ENCODE data around the gene HOXC12.
A peak's percentile ranks its signal among the peaks of the same experiment; 100 is the strongest.

Gene HOXC12

DNA sequence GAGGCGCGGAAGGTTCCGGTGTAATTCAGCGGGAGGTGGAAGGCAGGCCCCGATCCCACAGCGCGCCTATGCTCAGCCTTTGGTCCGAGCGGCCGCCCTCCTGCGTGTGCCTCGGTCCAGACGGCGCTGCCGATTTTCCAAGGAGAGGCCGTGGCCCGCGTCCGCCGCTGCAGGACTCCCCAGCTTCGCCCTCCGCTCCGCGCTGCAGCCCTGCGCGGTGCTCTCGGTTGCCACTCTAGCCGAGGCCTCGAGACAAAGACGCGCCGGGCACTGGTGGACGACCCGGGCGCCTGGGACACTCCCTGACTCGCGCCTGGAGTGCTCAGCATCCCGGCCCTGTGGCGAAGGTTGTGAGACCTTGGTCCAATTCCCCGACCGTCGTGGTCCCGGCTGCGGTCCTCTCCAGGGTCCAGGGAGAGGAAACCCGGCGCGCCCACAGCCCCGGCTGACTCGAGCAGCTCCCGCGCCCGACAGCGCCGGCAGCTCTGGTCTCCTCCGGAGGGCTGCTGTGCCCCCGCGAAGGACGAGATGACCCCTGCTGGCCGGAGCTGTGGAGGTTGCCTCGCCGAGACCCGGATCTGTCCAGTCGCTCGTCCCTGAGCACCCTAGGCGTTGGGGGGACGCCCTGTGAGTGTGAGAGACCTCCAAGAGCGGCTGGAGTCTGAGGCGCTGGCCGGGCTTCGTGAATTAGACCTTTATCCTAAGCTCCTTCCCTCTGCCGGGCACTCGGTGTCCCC is 6.5 kb downstream of the HOXC12 start:
- Histone ChIP-seq H3K27ac (ENCODE audit: poor library complexity, severe bottlenecking) (no peak overlapping the region), H3K4me3 (ENCODE audit: severe bottlenecking) (no peak overlapping the region), H3K4me1 (ENCODE audit: insufficient read depth, poor library complexity, severe bottlenecking) (no peaks in the 10 kb centered on the region), H3K36me3 (ENCODE audit: low read depth) (no peaks in the 10 kb centered on the region), H3K27me3 (ENCODE audit: insufficient read depth, poor library complexity, severe bottlenecking) (peaks cover 100% of the 10 kb centered on the region), H3K9me3 (ENCODE audit: severe bottlenecking) (no peaks in the 10 kb centered on the region)
- DNase-seq (ENCODE audit: low spot score) = peak; percentile 54
- TF ChIP-seq CTCF (IDR thresholded peaks at IDR 0.05; ENCODE audit: poor library complexity, severe bottlenecking) = peak; percentile 27
- peak; percentile 43 for ATAC-seq (ENCODE audit: low read depth)

DNA sequence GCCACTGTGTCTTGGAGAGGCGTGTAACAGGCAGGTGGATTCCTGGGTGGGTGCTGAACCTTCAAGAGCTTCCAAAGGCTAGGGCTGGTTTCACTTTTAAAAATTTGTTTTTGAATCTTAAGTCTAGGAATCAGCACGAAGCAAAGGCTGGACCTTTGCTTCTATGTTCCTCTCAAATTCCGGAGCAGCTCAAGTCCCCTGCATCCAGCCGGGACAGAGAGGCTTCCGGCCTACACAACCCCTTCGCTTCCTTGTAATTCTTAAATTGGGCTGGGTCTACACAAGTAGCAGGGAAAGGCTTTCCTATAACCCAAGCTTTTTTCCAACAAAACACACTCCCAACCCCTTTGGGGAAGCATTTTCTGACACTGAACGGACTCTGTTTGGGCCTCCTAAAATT is 8.3 kb downstream of the HOXC12 start:
- no peaks in the 10 kb centered on the region for H3K4me1 ChIP-seq (ENCODE audit: insufficient read depth, poor library complexity, severe bottlenecking)
- H3K27me3 ChIP-seq (ENCODE audit: insufficient read depth, poor library complexity, severe bottlenecking) = peaks cover 100% of the 10 kb centered on the region
- ATAC-seq (ENCODE audit: low read depth) (no peak), DNase-seq (ENCODE audit: low spot score) (no peak)
- no peak overlapping the region for H3K4me3 ChIP-seq (ENCODE audit: severe bottlenecking)
- no peak for TF ChIP-seq CTCF (IDR thresholded peaks at IDR 0.05; ENCODE audit: poor library complexity, severe bottlenecking)
- no peak overlapping the region for H3K27ac ChIP-seq (ENCODE audit: poor library complexity, severe bottlenecking)
- H3K36me3 ChIP-seq (ENCODE audit: low read depth) = no peaks in the 10 kb centered on the region
- H3K9me3 ChIP-seq (ENCODE audit: severe bottlenecking) = no peaks in the 10 kb centered on the region

DNA sequence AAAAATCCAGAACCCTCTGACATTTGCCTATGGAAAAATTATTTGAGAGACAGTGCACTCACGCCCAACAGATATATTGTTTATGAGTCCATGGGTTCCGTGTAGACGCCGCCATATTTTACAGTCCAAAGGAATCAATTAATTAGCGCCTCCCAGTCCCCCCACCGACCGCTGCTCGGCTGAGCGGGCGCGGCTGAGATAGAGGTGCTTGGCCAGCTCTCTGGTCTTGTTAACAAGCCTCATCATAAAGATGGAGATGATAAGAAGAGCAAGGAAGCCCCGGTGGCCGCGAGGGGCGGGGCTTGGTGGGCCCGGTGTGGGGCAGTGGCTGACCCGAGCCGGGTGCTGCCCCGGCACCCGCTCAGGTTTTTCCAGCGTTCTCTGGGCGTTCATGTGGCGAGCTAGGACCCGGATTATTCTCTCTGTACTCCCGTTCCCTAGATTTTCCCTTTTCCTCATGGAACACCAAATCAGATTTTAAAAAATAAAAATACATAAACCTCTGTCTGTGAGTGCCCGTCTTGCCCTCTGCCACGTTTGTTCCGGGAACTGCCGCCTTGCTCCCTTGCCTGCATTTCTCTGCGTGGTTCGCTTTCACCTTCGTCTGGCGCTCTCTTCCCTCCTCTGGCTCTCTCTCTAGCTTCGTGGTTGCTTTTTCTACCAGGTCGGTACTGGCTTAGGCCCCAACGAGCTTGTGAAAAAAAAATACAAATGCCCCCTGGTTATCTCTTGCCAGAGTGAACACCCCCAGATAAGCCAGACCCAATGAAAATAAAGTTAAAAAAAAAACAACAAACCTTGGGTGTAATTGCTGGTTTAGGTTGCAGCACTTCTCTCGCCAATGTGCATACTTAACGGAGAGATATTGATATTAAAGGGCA is 9.0 kb downstream of the HOXC12 start:
- Histone ChIP-seq H3K4me3 (ENCODE audit: severe bottlenecking) (no peak overlapping the region), H3K27ac (ENCODE audit: poor library complexity, severe bottlenecking) (no peak overlapping the region), H3K36me3 (ENCODE audit: low read depth) (no peaks in the 10 kb centered on the region), H3K9me3 (ENCODE audit: severe bottlenecking) (no peaks in the 10 kb centered on the region), H3K27me3 (ENCODE audit: insufficient read depth, poor library complexity, severe bottlenecking) (peaks cover 100% of the 10 kb centered on the region), H3K4me1 (ENCODE audit: insufficient read depth, poor library complexity, severe bottlenecking) (no peaks in the 10 kb centered on the region)
- no peak for ATAC-seq (ENCODE audit: low read depth)
- DNase-seq (ENCODE audit: low spot score) = no peak
- TF ChIP-seq CTCF (IDR thresholded peaks at IDR 0.05; ENCODE audit: poor library complexity, severe bottlenecking) = no peak

- H3K36me3 ChIP-seq (ENCODE audit: low read depth) = no peaks in the 10 kb centered on the region
- no peak overlapping the region for H3K27ac ChIP-seq (ENCODE audit: poor library complexity, severe bottlenecking)
- no peaks in the 10 kb centered on the region for H3K9me3 ChIP-seq (ENCODE audit: severe bottlenecking)
- no peak for DNase-seq (ENCODE audit: low spot score)
- H3K4me1 ChIP-seq (ENCODE audit: insufficient read depth, poor library complexity, severe bottlenecking) = no peaks in the 10 kb centered on the region
- TF ChIP-seq CTCF (IDR thresholded peaks at IDR 0.05; ENCODE audit: poor library complexity, severe bottlenecking) = no peak
- H3K4me3 ChIP-seq (ENCODE audit: severe bottlenecking) = no peak overlapping the region
- H3K27me3 ChIP-seq (ENCODE audit: insufficient read depth, poor library complexity, severe bottlenecking) = peaks cover 100% of the 10 kb centered on the region
- ATAC-seq (ENCODE audit: low read depth) = no peak
Observed at GRCh38 chr12:53964315-53964713, 9.6 kb downstream of the HOXC12 start.
